ENCODE results near the gene JMJD7.
A peak's percentile ranks its signal among the peaks of the same experiment; 100 is the strongest.

Gene JMJD7

DNA sequence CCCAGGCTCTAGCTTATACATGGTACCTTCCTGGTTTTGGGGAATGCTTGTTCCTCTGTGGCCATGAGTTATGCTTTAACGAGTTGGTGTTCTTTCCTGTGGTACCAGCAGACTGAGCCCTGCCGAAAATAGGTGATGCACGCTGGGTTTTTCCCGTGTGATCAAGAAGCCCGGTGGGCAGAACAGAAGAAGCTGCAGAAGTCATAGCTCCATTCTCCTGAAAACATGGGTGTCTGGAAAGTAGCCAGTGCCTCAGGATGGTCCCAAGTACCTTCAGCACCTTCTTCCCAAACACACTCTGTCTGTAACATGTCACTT is 28.4 kb upstream of the JMJD7 start:
- no peak for DNase-seq (ENCODE audit: low read depth in 3 of 3, low spot score in 1 of 3)

DNA sequence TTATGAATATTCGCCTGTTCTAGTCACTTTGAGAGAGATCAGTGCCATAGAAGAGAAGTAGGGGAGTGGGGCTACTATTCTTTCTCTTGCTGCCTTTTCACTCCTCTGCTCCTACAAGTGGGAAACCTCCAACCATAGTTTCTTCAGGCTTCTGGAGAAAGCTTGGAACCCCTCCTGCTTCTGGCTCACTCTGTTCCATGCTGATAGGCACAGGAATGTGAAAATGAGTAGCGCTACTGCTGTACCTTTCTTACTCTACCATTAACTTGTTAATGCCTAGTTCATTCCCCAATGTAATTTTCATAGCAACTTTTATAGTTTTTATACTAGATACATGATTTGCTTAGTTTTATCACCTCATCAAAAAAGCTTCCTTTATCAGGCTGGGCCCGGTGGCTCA is 26.7 kb upstream of the JMJD7 start:
- no peak for DNase-seq (ENCODE audit: low read depth in 3 of 3, low spot score in 1 of 3)

GRCh38 chr15:41801850-41802455 is 25.9 kb upstream of the JMJD7 start:
- DNase-seq (ENCODE audit: low read depth in 3 of 3, low spot score in 1 of 3): no peak

GRCh38 chr15:41804361-41804760 is 23.5 kb upstream of the JMJD7 start:
- DNase-seq (ENCODE audit: low read depth in 3 of 3, low spot score in 1 of 3): no peak

GRCh38 chr15:41804916-41805666 is 22.8 kb upstream of the JMJD7 start:
- DNase-seq (ENCODE audit: low read depth in 3 of 3, low spot score in 1 of 3): no peak

GRCh38 chr15:41805711-41806110 is 22.2 kb upstream of the JMJD7 start:
- DNase-seq (ENCODE audit: low read depth in 3 of 3, low spot score in 1 of 3): no peak

DNA sequence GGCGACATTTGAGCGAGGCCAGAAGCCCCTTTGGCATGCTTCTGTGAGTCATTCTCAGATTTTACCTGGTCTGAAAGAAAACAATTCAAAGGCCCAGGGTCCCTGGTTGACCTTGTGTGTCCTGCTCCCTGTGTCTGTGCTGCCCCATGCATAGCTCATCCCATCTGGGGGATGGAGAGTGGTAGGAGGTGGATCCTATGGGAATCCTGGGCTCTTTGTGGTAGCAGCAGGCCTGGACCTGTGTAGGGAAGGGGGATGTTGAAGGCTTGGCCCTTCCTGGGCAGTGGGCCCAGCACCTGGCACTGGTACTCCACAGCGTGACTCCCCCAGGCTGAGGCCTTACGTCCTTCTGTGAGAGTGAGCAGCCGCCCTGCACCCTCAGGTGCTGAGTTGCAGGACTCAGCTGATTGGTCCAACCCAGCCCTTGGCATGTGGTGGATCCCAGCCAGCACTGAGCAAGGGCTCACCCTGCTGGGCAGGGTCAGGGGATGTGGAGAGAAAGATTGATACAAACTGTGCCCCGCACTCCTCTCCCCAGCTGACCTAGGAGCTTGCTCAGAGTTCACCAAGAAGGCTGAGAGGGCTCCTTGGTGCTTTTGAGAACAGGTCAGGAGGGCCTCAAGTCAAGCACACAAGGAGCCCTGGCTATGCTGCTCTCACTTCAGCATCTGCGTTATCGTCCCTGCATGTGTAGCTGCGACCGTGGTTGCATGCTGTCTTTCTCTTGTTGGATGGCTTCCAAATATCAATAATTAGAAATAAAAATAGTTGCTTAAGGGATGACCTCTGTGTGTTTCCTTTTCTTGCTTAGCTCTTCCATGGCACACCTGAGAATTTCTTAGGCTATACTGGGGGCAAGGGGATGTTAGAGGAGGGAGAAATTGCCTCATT is 21.4 kb upstream of the JMJD7 start:
- no peak for DNase-seq (ENCODE audit: low read depth in 3 of 3, low spot score in 1 of 3)

DNA sequence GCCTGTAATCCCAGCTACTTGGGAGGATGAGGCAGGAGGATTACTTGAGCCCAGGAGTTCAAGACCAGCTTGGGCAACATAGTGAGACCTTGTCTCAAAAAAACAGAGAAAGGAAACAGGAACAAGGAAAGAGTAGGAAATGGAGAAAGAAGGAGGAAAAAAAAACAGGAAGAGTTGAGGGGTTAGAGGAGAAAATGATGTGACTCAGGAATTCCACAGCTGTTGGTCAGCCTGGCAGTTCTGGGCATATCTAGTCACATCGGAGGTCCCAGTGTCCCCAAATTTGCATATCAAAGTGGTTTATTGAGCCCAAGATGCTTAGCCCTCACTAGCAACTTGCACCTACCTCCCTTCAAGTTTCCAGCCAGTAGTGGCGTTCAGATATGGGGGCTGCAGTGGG is 18.8 kb upstream of the JMJD7 start:
- DNase-seq (ENCODE audit: low read depth in 3 of 3, low spot score in 1 of 3): no peak

GRCh38 chr15:41809526-41810220 is 18.2 kb upstream of the JMJD7 start:
- DNase-seq (ENCODE audit: low read depth in 3 of 3, low spot score in 1 of 3): no peak

- DNase-seq (ENCODE audit: low read depth in 3 of 3, low spot score in 1 of 3): no peak
Observed at GRCh38 chr15:41810651-41811431, 17.1 kb upstream of the JMJD7 start.

- peak; percentile 29 to 69 (median 41) for DNase-seq (ENCODE audit: low read depth in 3 of 3, low spot score in 1 of 3)
Observed at GRCh38 chr15:41811432-41812195, 16.3 kb upstream of the JMJD7 start.

- no peak for DNase-seq (ENCODE audit: low read depth in 3 of 3, low spot score in 1 of 3)
Observed at GRCh38 chr15:41812820-41813375, 15.0 kb upstream of the JMJD7 start.

DNA sequence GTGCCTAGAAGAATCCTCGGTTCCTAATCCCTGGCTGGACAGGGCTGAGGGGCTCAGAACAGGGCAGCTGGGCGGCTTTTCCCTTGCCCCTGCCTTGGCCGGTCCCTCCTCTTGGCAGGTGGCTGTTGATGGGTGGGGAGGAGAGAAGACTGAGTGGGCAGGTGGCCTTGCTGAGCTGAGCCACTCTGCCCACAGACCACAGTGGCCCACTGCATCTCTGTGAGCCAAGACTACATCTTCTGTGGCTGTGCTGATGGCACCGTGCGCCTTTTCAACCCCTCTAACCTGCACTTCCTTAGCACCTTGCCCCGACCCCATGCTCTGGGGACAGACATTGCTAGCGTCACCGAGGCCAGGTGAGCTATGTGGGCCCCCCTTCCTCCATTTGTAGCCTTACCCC is 14.5 kb upstream of the JMJD7 start:
- no peak for DNase-seq (ENCODE audit: low read depth in 3 of 3, low spot score in 1 of 3)

GRCh38 chr15:41814534-41814933 is 13.4 kb upstream of the JMJD7 start:
- DNase-seq (ENCODE audit: low read depth in 3 of 3, low spot score in 1 of 3): no peak

DNA sequence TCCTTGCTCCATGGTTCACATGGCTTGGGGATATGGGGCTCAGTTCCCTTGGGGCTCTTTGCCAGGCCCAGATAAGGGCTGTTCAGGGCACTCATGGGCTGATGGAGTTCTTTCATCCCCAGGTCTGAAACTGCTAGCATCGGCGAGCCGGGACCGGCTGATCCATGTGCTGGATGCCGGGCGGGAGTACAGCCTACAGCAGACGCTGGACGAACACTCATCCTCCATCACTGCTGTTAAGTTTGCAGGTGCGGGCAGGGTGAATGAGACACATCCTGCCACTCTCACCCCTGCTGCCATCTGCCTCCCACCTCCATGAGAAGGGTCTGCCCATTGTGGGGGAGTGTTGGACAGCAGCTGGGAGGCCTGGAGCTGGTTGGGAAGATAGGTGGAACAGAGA is 11.1 kb upstream of the JMJD7 start:
- DNase-seq (ENCODE audit: low read depth in 3 of 3, low spot score in 1 of 3): no peak

- DNase-seq (ENCODE audit: low read depth in 3 of 3, low spot score in 1 of 3): no peak
Observed at GRCh38 chr15:41817327-41817726, 10.6 kb upstream of the JMJD7 start.

- no peak for DNase-seq (ENCODE audit: low read depth in 3 of 3, low spot score in 1 of 3)
Observed at GRCh38 chr15:41817781-41818180, 10.1 kb upstream of the JMJD7 start.

DNA sequence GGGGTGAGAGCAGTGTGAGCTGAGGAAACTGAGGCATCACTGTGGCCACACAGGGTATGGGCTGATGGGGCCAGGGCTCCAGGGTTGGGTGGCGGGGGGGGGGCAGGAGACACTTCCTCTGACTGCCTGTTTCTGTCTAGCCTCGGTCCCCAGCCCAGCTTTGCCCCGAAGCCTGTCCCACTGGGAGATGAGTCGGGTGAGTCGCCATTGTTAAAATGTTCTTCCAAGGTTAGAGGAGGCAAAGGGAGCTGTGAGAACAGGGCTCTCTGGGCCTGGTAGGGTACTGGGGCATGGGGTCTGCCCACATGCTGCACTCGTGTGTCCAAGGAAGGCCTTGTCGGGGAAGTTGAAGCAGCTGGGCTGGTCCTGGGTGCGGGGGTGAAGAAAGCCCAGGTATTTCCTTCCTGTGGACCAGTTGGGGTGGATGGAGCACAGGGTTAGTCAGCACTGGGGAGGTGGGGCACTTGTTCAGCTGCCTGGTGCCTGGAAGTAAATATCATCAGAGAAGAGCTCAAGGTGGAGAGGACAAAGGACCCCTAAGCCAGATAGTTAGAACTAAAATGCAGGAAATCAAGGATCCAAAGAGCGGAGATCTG is 8.3 kb upstream of the JMJD7 start:
- DNase-seq (ENCODE audit: low read depth in 3 of 3, low spot score in 1 of 3): no peak

GRCh38 chr15:41820791-41821423 is 7.0 kb upstream of the JMJD7 start:
- DNase-seq (ENCODE audit: low read depth in 3 of 3, low spot score in 1 of 3): no peak
